Measurements from ENCODE around the gene KRT16. TPM values are rescaled to one million over a fixed set of nuclear protein-coding genes. Genes with fewer than 3 reads are reported as not detected.

The KRT16 gene
- total RNA-seq, 1 donor from 2014 or later = 0.52 TPM

DNA sequence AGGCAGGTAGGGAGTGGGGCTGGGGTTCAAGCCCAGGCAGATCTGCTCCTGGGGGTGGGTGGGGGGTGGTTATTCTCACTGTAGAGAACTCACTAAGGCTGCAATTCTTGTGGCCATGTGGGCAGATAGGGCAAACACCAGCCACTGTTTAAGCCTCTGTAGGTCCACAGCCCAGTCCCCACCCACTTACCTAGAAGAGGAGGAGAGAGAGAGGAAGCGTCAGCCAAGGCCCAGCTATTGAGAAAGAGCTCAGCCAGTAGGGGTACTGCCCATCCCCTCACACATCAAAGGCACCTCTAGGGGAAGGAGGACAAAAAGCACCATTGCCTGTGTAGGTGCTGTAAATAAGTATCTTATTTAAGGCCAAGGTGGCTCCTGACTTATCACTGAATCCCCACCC lies 12.9 kb downstream of the KRT16 start:
- H3K27ac ChIP-seq (ENCODE audit: low read depth, low read length) = no peak overlapping the region
- H3K36me3 ChIP-seq (ENCODE audit: control insufficient read depth in 3 of 3, insufficient read depth in 3 of 3, low read length in 3 of 3) = no peaks in the 10 kb centered on the region
- H3K9me3 ChIP-seq (ENCODE audit: control insufficient read depth in 3 of 3, low read length in 3 of 3) = no peaks in the 10 kb centered on the region
- H3K9ac ChIP-seq (ENCODE audit: low read depth in 1 of 3, low read length in 3 of 3) = no peak overlapping the region
- peaks cover 0 to 7% (median 6%) of the 10 kb centered on the region in 3 donors for H3K27me3 ChIP-seq (ENCODE audit: control insufficient read depth in 3 of 3, insufficient read depth in 3 of 3, low read length in 3 of 3)
- no peak overlapping the region for H3K4me3 ChIP-seq (ENCODE audit: low read length in 3 of 3)
- no peaks in the 10 kb centered on the region for H3K4me1 ChIP-seq (ENCODE audit: control insufficient read depth in 3 of 3, insufficient read depth in 3 of 3, low read length in 3 of 3)

DNA sequence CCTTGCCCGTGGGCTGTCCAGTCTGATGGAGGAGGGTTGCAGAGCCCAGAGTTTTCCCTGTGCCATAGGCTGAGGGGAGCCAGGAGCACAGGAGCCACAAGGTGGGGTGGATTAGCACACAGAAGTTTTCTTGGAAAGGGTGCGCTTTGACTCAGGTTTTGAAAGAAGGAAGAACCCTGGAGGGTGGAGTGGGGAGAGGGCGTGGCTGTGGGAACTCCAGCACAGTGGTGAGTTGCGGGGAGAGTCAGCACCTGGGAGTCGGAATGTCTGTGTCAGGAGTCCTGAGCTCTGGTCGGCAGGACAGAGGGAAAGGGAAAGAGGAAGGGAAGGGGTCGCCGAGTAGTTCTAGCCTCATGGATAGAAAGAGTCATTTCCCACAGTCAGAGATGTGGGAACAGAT lies 17.0 kb downstream of the KRT16 start:
- H3K27ac ChIP-seq (ENCODE audit: low read depth, low read length) = no peak overlapping the region
- H3K9ac ChIP-seq (ENCODE audit: low read depth in 1 of 3, low read length in 3 of 3) = no peak overlapping the region
- H3K4me3 ChIP-seq (ENCODE audit: low read length in 3 of 3) = no peak overlapping the region
- no peaks in the 10 kb centered on the region for H3K36me3 ChIP-seq (ENCODE audit: control insufficient read depth in 3 of 3, insufficient read depth in 3 of 3, low read length in 3 of 3)
- H3K27me3 ChIP-seq (ENCODE audit: control insufficient read depth in 3 of 3, insufficient read depth in 3 of 3, low read length in 3 of 3) = peaks cover 0 to 25% (median 12%) of the 10 kb centered on the region in 3 donors
- no peaks in the 10 kb centered on the region for H3K4me1 ChIP-seq (ENCODE audit: control insufficient read depth in 3 of 3, insufficient read depth in 3 of 3, low read length in 3 of 3)
- no peaks in the 10 kb centered on the region for H3K9me3 ChIP-seq (ENCODE audit: control insufficient read depth in 3 of 3, low read length in 3 of 3)

DNA sequence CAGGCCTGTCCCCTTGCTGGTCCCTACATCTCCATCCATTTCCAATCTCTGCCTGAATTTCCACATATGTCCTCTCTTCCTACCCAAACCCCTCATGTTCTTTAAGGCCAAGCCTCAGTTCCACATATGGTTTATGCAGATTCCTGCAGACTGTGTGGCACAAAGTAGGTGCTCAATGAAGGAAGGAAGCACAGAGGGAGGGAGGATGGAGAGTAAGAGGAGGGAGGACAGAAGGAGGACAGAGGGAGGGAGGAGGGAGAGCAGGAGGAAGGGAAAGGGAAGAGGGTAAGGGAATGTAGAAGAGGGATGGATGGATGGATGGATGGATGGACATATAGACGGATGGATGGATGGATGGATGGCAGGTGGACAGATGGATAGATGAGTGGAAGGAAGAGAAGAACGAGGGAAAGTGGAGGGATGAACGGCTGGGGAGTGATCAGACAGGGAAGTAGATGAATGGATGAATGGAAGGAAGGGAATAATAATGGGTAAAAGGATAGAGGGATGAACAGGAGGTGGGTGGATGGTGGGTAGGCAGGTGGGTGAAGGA lies 18.1 kb downstream of the KRT16 start:
- Histone ChIP-seq H3K9ac (ENCODE audit: low read depth in 1 of 3, low read length in 3 of 3) (no peak overlapping the region), H3K36me3 (ENCODE audit: control insufficient read depth in 3 of 3, insufficient read depth in 3 of 3, low read length in 3 of 3) (no peaks in the 10 kb centered on the region), H3K27me3 (ENCODE audit: control insufficient read depth in 3 of 3, insufficient read depth in 3 of 3, low read length in 3 of 3) (peaks cover 0 to 25% (median 12%) of the 10 kb centered on the region in 3 donors), H3K4me1 (ENCODE audit: control insufficient read depth in 3 of 3, insufficient read depth in 3 of 3, low read length in 3 of 3) (no peaks in the 10 kb centered on the region), H3K27ac (ENCODE audit: low read depth, low read length) (no peak overlapping the region), H3K4me3 (ENCODE audit: low read length in 3 of 3) (no peak overlapping the region), H3K9me3 (ENCODE audit: control insufficient read depth in 3 of 3, low read length in 3 of 3) (no peaks in the 10 kb centered on the region)

DNA sequence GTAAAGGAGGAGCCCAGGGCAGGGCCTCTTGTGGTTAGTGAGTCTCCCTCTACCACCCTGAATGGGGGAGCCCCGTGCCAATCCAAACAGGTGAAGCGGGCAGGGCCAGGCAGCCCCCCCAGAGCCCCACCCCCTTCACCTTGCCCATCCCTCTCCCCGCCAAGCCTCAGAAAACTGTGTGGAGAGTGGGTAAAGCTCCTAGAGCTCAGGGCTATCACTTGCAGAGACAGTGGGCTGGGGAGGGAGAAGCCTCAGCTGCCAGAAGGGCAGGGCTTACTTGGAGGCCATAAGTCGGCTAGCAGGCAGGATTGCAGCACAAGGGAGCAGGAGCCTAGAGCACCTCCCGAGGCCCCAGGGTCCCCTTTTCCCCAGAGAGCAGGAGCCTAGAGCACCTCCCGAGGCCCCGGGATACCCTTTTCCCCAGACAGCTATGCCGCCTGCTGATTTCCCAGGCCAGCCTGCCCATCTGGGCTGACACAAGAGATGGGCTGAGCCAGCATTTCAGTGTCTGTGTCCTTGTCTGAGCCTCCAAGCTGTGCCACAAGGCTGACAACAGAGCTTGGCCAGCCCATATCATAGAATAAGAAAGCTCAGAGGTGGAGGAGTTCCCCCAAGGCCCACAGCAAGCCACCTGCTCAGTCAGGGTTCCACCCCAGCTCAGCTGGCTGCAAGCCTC lies 19.1 kb downstream of the KRT16 start:
- Histone ChIP-seq H3K27me3 (ENCODE audit: control insufficient read depth in 3 of 3, insufficient read depth in 3 of 3, low read length in 3 of 3) (peaks cover 0 to 28% (median 16%) of the 10 kb centered on the region in 3 donors), H3K9ac (ENCODE audit: low read depth in 1 of 3, low read length in 3 of 3) (no peak overlapping the region)

DNA sequence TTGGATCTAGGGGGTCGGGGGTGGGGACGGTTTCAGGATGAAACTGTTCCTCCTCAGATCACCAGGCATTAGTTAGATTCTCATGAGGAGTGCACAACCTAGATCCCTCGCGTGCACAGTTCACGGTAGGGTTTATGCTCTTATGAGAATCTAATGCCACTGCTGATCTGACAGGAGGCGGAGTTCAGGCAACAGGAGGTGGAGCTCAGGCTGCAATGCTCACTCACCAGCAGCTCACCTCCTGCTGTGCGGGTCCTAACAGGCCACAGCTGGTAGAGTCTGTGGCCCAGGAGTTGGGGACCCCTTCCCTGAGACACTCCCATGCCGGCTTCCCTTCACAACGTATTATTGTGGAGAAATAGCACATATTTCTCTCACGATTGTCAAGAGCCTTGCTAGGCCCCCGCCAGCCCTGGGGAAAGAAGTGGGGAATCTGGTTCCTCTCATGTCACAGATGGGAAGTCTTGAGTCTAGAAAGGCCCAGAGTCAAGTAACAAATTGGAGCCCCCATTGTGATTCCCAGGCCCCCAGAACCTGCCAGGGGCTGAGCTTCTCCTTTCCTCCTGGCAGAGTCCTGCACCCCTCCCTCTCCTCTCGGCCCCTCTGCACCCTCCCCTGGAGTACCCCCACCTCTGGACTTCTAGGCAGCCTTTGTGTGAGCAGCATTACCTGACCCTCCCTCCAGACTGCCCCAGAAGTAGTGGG lies 19.8 kb downstream of the KRT16 start:
- Histone ChIP-seq H3K4me3 (ENCODE audit: low read length in 3 of 3) (no peak overlapping the region), H3K9me3 (ENCODE audit: control insufficient read depth in 3 of 3, low read length in 3 of 3) (no peaks in the 10 kb centered on the region), H3K9ac (ENCODE audit: low read depth in 1 of 3, low read length in 3 of 3) (no peak overlapping the region), H3K36me3 (ENCODE audit: control insufficient read depth in 3 of 3, insufficient read depth in 3 of 3, low read length in 3 of 3) (no peaks in the 10 kb centered on the region), H3K4me1 (ENCODE audit: control insufficient read depth in 3 of 3, insufficient read depth in 3 of 3, low read length in 3 of 3) (no peaks in the 10 kb centered on the region), H3K27me3 (ENCODE audit: control insufficient read depth in 3 of 3, insufficient read depth in 3 of 3, low read length in 3 of 3) (peaks cover 0 to 28% (median 16%) of the 10 kb centered on the region in 3 donors), H3K27ac (ENCODE audit: low read depth, low read length) (no peak overlapping the region)

More for the DNA sequence above, 19.1 kb downstream of the KRT16 start:
- no peaks in the 10 kb centered on the region for H3K9me3 ChIP-seq (ENCODE audit: control insufficient read depth in 3 of 3, low read length in 3 of 3)
- no peak overlapping the region for H3K4me3 ChIP-seq (ENCODE audit: low read length in 3 of 3)
- H3K36me3 ChIP-seq (ENCODE audit: control insufficient read depth in 3 of 3, insufficient read depth in 3 of 3, low read length in 3 of 3) = no peaks in the 10 kb centered on the region
- H3K4me1 ChIP-seq (ENCODE audit: control insufficient read depth in 3 of 3, insufficient read depth in 3 of 3, low read length in 3 of 3) = no peaks in the 10 kb centered on the region
- no peak overlapping the region for H3K27ac ChIP-seq (ENCODE audit: low read depth, low read length)

DNA sequence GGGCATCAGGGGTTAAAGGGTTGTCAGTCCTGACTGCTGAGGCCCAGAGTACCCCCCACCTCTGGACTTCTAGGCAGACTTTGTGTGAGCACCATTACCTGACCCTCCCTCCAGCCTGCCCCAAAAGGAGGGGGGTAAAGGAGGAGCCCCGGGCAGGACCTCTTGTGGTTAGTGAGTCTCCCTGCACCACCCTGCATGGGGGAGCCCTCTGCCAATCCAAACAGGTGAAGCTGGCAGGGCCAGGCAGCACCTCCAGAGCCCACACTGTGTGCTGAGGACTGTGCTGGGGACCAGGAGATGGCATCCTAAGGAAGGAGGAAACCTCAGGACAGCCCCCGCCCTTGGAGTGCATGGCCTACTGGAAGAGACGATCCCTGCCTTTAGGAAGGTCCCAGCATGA lies 23.3 kb downstream of the KRT16 start:
- no peaks in the 10 kb centered on the region for H3K9me3 ChIP-seq (ENCODE audit: control insufficient read depth in 3 of 3, low read length in 3 of 3)
- no peaks in the 10 kb centered on the region for H3K4me1 ChIP-seq (ENCODE audit: control insufficient read depth in 3 of 3, insufficient read depth in 3 of 3, low read length in 3 of 3)
- H3K27ac ChIP-seq (ENCODE audit: low read depth, low read length) = no peak overlapping the region
- no peak overlapping the region for H3K4me3 ChIP-seq (ENCODE audit: low read length in 3 of 3)
- H3K9ac ChIP-seq (ENCODE audit: low read depth in 1 of 3, low read length in 3 of 3) = no peak overlapping the region
- H3K27me3 ChIP-seq (ENCODE audit: control insufficient read depth in 3 of 3, insufficient read depth in 3 of 3, low read length in 3 of 3) = peaks cover 0 to 22% (median 9%) of the 10 kb centered on the region in 3 donors
- H3K36me3 ChIP-seq (ENCODE audit: control insufficient read depth in 3 of 3, insufficient read depth in 3 of 3, low read length in 3 of 3) = no peaks in the 10 kb centered on the region

DNA sequence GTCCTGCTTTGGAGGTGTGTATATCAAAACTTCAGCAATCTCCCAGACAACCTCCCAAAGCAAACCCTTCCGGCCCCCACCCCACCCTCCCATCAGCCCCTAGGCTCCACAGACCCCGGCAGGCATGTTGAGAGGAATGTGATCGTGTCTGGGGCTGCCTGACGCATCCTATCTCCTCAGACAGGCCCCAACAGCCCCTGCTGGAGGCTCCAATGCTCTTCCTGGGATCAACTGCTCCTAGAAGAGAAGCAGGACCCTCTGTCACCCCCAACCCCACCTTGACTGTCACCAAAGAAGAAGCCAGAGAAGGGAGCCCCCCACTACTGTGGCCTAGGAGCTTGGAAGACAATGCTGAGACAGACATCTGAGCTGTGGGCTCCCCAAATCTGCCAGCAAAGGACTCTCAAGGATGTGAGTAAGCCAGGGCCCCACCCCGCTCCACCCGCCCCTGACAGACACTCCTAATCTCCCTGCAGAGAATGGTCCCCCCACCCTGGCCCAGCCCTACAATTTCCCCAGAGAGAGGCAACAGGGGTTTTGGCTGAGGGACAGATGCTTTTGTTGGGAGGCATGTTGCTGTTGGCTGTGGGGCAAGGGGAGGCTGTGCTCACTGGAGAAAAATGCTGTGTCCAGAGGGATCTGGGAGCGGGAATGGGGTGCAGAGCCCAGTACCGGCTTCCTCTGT lies 24.3 kb downstream of the KRT16 start:
- Histone ChIP-seq H3K4me1 (ENCODE audit: control insufficient read depth in 3 of 3, insufficient read depth in 3 of 3, low read length in 3 of 3) (no peaks in the 10 kb centered on the region), H3K27ac (ENCODE audit: low read depth, low read length) (no peak overlapping the region), H3K9ac (ENCODE audit: low read depth in 1 of 3, low read length in 3 of 3) (no peak overlapping the region), H3K36me3 (ENCODE audit: control insufficient read depth in 3 of 3, insufficient read depth in 3 of 3, low read length in 3 of 3) (no peaks in the 10 kb centered on the region), H3K9me3 (ENCODE audit: control insufficient read depth in 3 of 3, low read length in 3 of 3) (no peaks in the 10 kb centered on the region), H3K4me3 (ENCODE audit: low read length in 3 of 3) (no peak overlapping the region), H3K27me3 (ENCODE audit: control insufficient read depth in 3 of 3, insufficient read depth in 3 of 3, low read length in 3 of 3) (peaks cover 0 to 14% (median 6%) of the 10 kb centered on the region in 3 donors)

DNA sequence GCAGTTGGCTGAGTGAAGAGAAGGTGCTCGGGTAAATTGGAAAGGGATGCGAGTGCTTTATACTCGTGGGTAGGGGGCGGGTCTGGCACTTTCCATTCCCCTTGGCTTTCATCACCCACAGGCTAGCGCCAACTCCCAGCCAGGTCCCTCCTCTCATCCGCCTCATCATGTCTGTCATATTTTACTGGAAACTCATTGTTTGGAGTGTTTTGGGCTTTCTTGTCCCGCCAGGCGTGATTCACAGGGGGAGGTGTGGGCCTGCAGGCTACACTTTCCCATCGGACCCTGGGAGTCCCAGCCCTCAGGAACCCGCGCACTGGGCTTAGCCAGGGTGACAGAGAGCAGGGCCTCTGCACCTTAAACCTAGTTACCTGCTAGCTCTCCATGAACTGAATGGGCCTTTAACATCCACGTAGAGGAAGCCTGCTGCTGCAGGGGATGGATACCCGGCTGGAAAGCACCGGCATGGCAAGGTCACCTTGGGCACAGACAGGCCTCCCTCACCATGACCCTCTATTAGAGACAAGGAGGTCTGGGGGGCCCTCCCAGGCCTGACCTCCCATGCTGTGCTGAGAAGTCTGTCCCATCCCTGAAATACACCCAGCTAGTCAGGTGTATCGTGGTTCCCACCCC lies 25.6 kb downstream of the KRT16 start, which contains the start of gene KRT14:
TSS of gene KRT14 (minus strand) at position 33 of the 633 bp plus-strand sequence. CDS start 61 bp downstream, outside the sequence.
- no peak within 1 kb of the TSS for H3K9ac ChIP-seq (ENCODE audit: low read depth in 1 of 3, low read length in 3 of 3)
- no peaks in the 10 kb centered on the region for H3K4me1 ChIP-seq (ENCODE audit: control insufficient read depth in 3 of 3, insufficient read depth in 3 of 3, low read length in 3 of 3)
- no peaks in the 10 kb centered on the region for H3K9me3 ChIP-seq (ENCODE audit: control insufficient read depth in 3 of 3, low read length in 3 of 3)
- H3K36me3 ChIP-seq (ENCODE audit: control insufficient read depth in 3 of 3, insufficient read depth in 3 of 3, low read length in 3 of 3) = no peaks in the 10 kb centered on the region
- no peak within 1 kb of the TSS for H3K27ac ChIP-seq (ENCODE audit: low read depth, low read length)
- peaks cover 0 to 14% (median 7%) of the 10 kb centered on the region in 3 donors for H3K27me3 ChIP-seq (ENCODE audit: control insufficient read depth in 3 of 3, insufficient read depth in 3 of 3, low read length in 3 of 3)
- H3K4me3 ChIP-seq (ENCODE audit: low read length in 3 of 3) = no peak within 1 kb of the TSS

DNA sequence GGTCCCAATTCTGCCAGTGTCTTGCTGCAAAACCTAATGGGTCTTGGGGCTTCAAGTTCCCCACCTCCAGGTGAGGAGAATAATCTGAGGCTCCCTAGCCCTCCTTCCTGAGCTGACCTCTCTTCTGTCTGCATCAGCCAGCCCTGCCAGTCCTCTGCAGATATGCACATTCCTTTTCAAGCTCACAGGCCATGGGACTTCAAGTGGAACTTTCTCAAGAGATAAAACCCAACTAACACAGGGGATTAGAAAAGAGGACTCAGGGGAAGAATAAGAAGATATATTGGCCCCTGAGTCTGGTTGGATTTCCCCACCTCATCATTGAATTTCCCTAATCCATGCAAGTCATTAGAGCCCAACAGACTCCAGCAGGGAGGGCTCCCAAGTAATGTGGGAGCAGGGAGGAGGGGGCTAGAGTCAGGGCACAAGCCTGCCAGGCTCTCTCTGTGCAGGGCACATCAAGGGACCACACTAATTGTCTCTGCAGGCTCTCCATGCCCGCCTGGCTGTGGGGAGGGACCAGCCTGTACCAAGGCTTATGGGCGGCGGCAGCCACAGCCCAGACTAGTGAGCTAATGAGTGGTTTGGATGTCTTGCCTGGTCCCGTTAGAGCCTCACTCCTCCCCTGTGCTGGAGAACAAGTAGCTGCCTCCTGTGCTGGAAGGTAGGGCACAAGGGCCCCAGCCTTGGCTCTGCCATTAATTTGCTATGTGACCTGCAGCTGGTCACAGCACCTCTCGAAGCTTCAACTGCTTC lies 27.1 kb downstream of the KRT16 start:
- H3K36me3 ChIP-seq (ENCODE audit: control insufficient read depth in 3 of 3, insufficient read depth in 3 of 3, low read length in 3 of 3) = no peaks in the 10 kb centered on the region
- peaks cover 0 to 12% (median 11%) of the 10 kb centered on the region in 3 donors for H3K27me3 ChIP-seq (ENCODE audit: control insufficient read depth in 3 of 3, insufficient read depth in 3 of 3, low read length in 3 of 3)
- no peaks in the 10 kb centered on the region for H3K9me3 ChIP-seq (ENCODE audit: control insufficient read depth in 3 of 3, low read length in 3 of 3)

More for the DNA sequence above, 27.1 kb downstream of the KRT16 start:
- Histone ChIP-seq H3K4me1 (ENCODE audit: control insufficient read depth in 3 of 3, insufficient read depth in 3 of 3, low read length in 3 of 3) (no peaks in the 10 kb centered on the region), H3K9ac (ENCODE audit: low read depth in 1 of 3, low read length in 3 of 3) (no peak overlapping the region), H3K27ac (ENCODE audit: low read depth, low read length) (no peak overlapping the region), H3K4me3 (ENCODE audit: low read length in 3 of 3) (no peak overlapping the region)

Measured in skeletal muscle tissue (tissue), 4 donors.